RWPE1 (cell line): Measurements from ENCODE around the gene TNKS1BP1.

Experiments used
- CTCF ChIA-PET: fragments of 350-600 bp; sonication (Branson Sonifier 250); formaldehyde crosslinking; extraction: SDS; loops from one replicate; lab custom pipeline; 2021; lab: Yijun Ruan, JAX
- POLR2A ChIA-PET: fragments of 400-600 bp; formaldehyde crosslinking; extraction: SDS; loops from one replicate; lab custom pipeline; 2020; ENCODE audit warnings: antibody characterized with exemption; ENCODE audit not compliant: low non-redundant PET; lab: Yijun Ruan, JAX
- DNase-seq: peaks from one replicate; pipeline ENCODE4 v3.0.0; 2012; ENCODE audit warnings: low spot score
- H3K27ac ChIP-seq: fragments of 450-650 bp; 2 replicates; pipeline ENCODE4 v1.5.1; 2017
- TF ChIP-seq, protein P1 (sequence below): fragments of 450-650 bp; conservative IDR thresholded peaks from 2 replicates; pipeline ENCODE4 v1.5.1; 2017; ENCODE audit warnings: low read depth, mild to moderate bottlenecking

Gene TNKS1BP1

DNA sequence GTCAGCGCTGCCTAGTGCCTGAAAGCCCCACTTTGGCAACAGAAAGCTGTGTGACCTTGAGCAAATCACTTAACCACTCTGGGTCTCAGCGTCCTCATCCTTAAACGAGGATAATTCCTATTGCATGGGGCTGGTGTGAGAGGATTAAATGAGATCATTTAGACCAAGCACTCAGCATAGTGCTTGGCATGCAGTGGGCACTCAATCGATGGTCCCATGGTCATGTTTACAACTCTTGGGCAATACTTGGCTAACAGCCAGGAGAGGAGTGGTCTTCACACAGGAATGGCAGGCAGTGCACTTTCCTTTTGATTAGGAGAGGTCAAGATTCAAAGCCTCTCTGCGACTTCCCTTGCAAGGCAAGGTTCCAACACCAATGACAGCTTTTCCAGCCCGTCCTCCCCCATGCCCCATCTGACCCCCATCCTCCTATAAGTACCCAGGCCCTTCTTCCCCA is 14.1 kb downstream of the TNKS1BP1 start:
- CTCF ChIA-PET = interaction anchor here (1.4 kb wide), 1 partner anchor 62 kb away, joined by 4 read pairs; no protein-coding TSS in a partner anchor
- TF ChIP-seq, protein P1, sequence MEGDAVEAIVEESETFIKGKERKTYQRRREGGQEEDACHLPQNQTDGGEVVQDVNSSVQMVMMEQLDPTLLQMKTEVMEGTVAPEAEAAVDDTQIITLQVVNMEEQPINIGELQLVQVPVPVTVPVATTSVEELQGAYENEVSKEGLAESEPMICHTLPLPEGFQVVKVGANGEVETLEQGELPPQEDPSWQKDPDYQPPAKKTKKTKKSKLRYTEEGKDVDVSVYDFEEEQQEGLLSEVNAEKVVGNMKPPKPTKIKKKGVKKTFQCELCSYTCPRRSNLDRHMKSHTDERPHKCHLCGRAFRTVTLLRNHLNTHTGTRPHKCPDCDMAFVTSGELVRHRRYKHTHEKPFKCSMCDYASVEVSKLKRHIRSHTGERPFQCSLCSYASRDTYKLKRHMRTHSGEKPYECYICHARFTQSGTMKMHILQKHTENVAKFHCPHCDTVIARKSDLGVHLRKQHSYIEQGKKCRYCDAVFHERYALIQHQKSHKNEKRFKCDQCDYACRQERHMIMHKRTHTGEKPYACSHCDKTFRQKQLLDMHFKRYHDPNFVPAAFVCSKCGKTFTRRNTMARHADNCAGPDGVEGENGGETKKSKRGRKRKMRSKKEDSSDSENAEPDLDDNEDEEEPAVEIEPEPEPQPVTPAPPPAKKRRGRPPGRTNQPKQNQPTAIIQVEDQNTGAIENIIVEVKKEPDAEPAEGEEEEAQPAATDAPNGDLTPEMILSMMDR = no peak
- DNase-seq = no peak

DNA sequence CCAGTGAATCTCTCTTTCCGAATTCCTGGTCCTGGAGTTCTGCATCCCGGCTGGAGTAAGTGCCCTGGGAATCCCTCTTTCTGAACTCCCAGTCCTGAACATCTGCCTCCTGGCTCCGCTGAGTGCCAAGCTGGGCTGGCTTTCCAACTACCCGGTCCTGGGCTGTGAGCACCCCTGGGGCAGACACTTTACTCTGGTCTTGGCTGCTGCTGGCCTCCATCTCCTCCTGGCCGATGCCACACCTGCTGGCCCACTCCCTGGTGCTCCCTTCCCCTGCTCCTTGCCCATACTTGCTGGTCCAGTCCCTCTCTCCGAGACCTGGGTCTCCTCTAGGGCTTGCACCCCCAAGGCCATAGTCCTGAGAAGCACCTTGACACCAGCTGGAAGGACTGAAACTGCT is 14.7 kb downstream of the TNKS1BP1 start:
- CTCF ChIA-PET = interaction anchor here (0.6 kb wide), 1 partner anchor 421 kb away, joined by 3 read pairs; no protein-coding TSS in a partner anchor
- TF ChIP-seq, protein P1 = no peak
- POLR2A ChIA-PET = interaction anchor here (1.0 kb wide), 1 partner anchor 12 kb away, joined by 3 read pairs; no protein-coding TSS in a partner anchor
- no peak for DNase-seq
- peak overlapping the region; percentile 97 for H3K27ac ChIP-seq

More for the DNA sequence above, 14.1 kb downstream of the TNKS1BP1 start:
- H3K27ac ChIP-seq = peak overlapping the region; percentile 97
- POLR2A ChIA-PET = interaction anchor here (1.0 to 2.1 kb wide), 2 partner anchors 11 kb away, joined by 3 to 10 read pairs; no protein-coding TSS in a partner anchor

DNA sequence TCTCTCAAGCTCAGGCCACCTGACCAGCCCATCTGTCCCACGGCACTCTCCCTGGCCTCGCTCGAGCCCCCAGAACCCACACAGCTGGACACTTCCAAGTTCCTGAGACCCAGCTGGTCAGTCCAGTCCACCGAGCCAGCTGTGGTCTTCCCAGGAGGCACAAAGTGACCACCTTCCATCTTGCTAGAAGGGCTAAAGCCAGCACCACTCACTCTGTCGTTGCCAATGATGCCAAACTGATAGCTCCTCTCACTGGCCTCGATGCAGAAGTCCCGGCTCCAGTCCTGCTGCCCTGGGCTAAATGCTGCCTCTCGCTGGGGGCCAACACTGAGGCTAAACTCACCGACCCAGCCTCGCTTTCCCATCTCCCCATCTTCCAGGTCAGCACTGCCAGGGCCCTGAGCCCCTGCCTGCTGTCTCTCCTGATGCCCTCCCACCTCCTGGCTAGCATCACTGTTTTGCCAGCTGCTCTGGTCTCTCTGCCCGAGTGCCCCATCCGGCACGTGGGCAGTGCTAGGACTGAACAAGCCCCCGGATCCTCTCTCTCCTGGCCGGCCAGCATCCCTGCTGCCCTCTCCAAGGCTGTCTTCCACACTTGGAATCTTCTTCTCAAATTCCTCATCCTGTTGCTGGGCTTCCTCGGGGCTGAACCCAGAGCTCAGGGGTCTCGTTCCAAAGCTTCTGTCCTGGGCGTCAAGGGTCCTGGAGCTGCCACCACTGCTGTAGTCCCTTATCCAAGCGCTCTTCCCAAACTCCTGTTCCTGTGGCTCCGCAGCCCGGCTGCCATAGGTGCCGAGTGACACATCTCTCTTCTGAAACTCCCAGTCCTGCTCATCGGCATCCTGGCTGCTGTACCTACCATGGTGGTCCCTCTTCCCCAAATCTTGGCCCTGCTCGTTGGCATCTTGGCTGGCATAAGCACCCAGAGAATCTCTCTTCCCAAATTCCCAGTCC is 15.4 kb downstream of the TNKS1BP1 start:
- DNase-seq = no peak
- TF ChIP-seq, protein P1 = no peak
- ChIA-PET CTCF (interaction anchor here (0.6 to 0.7 kb wide), 2 partner anchors 149 to 420 kb away, joined by 3 to 6 read pairs; no protein-coding TSS in a partner anchor), POLR2A (interaction anchor here (1.0 to 1.3 kb wide), 2 partner anchors 12 to 13 kb away, joined by 3 to 4 read pairs; no protein-coding TSS in a partner anchor)
- H3K27ac ChIP-seq = peak overlapping the region; percentile 97

DNA sequence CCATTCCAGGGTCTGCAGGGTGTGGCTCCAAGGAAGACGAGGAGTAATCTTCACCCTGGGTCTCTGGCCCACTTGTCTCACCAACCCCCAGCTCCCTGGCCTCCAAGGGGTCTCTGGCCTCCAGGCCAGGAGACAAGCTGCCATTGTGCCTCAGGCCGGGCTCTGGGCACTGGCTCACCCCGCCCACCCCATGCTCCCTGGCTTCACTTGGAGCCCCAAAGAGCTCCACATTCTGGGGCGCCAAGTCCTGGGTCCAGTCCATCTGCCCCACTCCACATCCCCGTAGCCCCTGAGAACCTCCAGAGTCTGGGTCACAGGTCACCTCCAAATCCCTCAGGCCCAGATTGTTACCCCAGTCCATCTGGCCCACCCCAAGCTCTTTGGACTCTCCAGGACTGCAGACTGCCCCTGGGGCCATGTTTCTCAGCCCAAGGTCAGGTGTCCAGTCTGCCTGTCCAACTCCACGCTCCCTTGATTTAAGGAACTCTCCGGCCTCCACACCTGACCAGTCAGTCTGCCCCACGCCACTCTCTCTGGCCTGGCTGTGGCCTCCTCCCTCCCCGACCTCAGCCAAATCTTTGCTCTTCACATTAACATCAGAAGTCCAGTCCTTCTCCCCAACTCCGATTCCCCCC is 16.2 kb downstream of the TNKS1BP1 start:
- DNase-seq = no peak
- ChIA-PET POLR2A (interaction anchor here (0.5 to 1.3 kb wide), 2 partner anchors 14 to 15 kb away, joined by 3 to 4 read pairs; no protein-coding TSS in a partner anchor), CTCF (interaction anchor here (0.7 kb wide), 1 partner anchor 150 kb away, joined by 6 read pairs; no protein-coding TSS in a partner anchor)
- peak overlapping the region; percentile 97 for H3K27ac ChIP-seq
- TF ChIP-seq, protein P1 = no peak

GRCh38 chr11:57307666-57308270 is 17.0 kb downstream of the TNKS1BP1 start:
- TF ChIP-seq, protein P1 = no peak
- CTCF ChIA-PET = no interaction called here
- POLR2A ChIA-PET = interaction anchor here (0.5 to 1.3 kb wide), 2 partner anchors 14 kb away, joined by 3 to 4 read pairs; no protein-coding TSS in a partner anchor
- peak; percentile 51 for DNase-seq
- peak overlapping the region; percentile 97 for H3K27ac ChIP-seq
